Gastrocnemius medialis (tissue), 4 donors: Measurements from ENCODE around the gene TMCC2. TPM values are rescaled to one million over a fixed set of nuclear protein-coding genes. Genes with fewer than 3 reads are reported as not detected.
A peak's percentile ranks its signal among the peaks of the same experiment; 100 is the strongest.

Experiments used
- ATAC-seq, 2 donors: fragments of 150-250 bp; one replicate each; pipeline ENCODE4 v1.9.1; 2016
- DNase-seq, 2 donors: peaks; one replicate each; pipeline ENCODE4 v3.0.0-alpha.2; 2019
- H3K27ac ChIP-seq, 4 donors: fragments of 200-600 bp; sonication (generic); 1 replicate in 1 of 4; 2 replicates in 3 of 4; pipeline ENCODE4 v1.5.1; 2016 to 2018; ENCODE audit warnings: mild to moderate bottlenecking in 2 of 4, moderate library complexity in 1 of 4
- H3K27me3 ChIP-seq, 3 donors: fragments of 200-600 bp; sonication (generic) in 2 of 3; 1 replicate in 1 of 3; 2 replicates in 2 of 3; pipeline versions ENCODE4 v1.5.1 to v1.6.0; 2016 to 2019; ENCODE audit warnings: mild to moderate bottlenecking in 1 of 3, moderate library complexity in 1 of 3
- H3K36me3 ChIP-seq, 2 donors: fragments of 200-600 bp; sonication (generic) in 1 of 2; one replicate each; pipeline ENCODE4 v1.5.1; 2017 to 2018
- H3K4me1 ChIP-seq, 2 donors: fragments of 200-600 bp; sonication (generic) in 1 of 2; one replicate each; pipeline ENCODE4 v1.5.1; 2016 to 2017; ENCODE audit warnings: mild to moderate bottlenecking in 2 of 2
- H3K4me3 ChIP-seq, 4 donors: fragments of 200-600 bp; sonication (generic) in 3 of 4; 1 replicate in 1 of 4; 2 replicates in 3 of 4; pipeline ENCODE4 v1.5.1; 2016 to 2019; ENCODE audit warnings: mild to moderate bottlenecking in 2 of 4
- H3K9me3 ChIP-seq, 3 donors: fragments of 200-600 bp; sonication (generic) in 2 of 3; 1 replicate in 1 of 3; 2 replicates in 2 of 3; pipeline ENCODE4 v1.5.1; 2016 to 2019
- POLR2A ChIP-seq, 2 donors: fragments of 450-650 bp; IDR thresholded peaks; one replicate each; pipeline ENCODE4 v1.6.1; 2017; ENCODE audit warnings: antibody characterized with exemption in 2 of 2, mild to moderate bottlenecking in 2 of 2, moderate library complexity in 2 of 2
- in situ Hi-C, 4 donors: fragments of 200-750 bp; cut with MboI; loops; one replicate each; pipeline versions ENCODE4 v1.15.0 to v1.8.0; 2017; ENCODE audit warnings: low sequenced_read_pairs in 4 of 4
- intact Hi-C: fragments of 100-400 bp; cut with DNase I; formaldehyde crosslinking; loops from one replicate; pipeline ENCODE4 v1.15.1; 2023; ENCODE audit warnings: low total_unique reads
- total RNA-seq, 4 donors: library from RNA; depleted of rRNA; stranded (reverse); fragments of >200 nt; gene quantifications; one replicate each; pipeline versions ENCODE4 v1.1.0 to v1.2.3, GENCODE V29; 2016
- TF ChIP-seq, protein P1 (sequence below), 5 experiments: fragments of 450-650 bp in 3 of 5; fragments of 200-600 bp in 2 of 5; sonication (generic) in 2 of 5; IDR thresholded peaks in 4 of 5; conservative IDR thresholded peaks in 1 of 5; 1 replicate in 4 of 5; 2 replicates in 1 of 5; pipeline ENCODE4 v1.5.1; 2016 to 2019; ENCODE audit warnings: antibody characterized with exemption in 5 of 5, mild to moderate bottlenecking in 3 of 5, moderate library complexity in 3 of 5

Gene TMCC2
- total RNA-seq, 4 donors from 2014 or later, result 1.1 to 7.6 (median 5.6) TPM

GRCh38 chr1:205244384-205244783 is 16.6 kb downstream of the TMCC2 start:
- Histone ChIP-seq H3K27ac (peak overlapping the region in 3 of 4 donors; percentile 5 to 92 (median 91)), H3K4me3 (no peak overlapping the region), H3K9me3 (no peaks in the 10 kb centered on the region), H3K4me1 (peaks cover 93 to 95% of the 10 kb centered on the region in 2 donors), H3K27me3 (no peaks in the 10 kb centered on the region), H3K36me3 (no peaks in the 10 kb centered on the region)
- TF ChIP-seq, protein P1, sequence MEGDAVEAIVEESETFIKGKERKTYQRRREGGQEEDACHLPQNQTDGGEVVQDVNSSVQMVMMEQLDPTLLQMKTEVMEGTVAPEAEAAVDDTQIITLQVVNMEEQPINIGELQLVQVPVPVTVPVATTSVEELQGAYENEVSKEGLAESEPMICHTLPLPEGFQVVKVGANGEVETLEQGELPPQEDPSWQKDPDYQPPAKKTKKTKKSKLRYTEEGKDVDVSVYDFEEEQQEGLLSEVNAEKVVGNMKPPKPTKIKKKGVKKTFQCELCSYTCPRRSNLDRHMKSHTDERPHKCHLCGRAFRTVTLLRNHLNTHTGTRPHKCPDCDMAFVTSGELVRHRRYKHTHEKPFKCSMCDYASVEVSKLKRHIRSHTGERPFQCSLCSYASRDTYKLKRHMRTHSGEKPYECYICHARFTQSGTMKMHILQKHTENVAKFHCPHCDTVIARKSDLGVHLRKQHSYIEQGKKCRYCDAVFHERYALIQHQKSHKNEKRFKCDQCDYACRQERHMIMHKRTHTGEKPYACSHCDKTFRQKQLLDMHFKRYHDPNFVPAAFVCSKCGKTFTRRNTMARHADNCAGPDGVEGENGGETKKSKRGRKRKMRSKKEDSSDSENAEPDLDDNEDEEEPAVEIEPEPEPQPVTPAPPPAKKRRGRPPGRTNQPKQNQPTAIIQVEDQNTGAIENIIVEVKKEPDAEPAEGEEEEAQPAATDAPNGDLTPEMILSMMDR (IDR thresholded peaks at IDR 0.05 in 4 of 5, conservative IDR thresholded peaks at IDR 0.05 in 1 of 5), result no peak
- TF ChIP-seq POLR2A (IDR thresholded peaks at IDR 0.05), result no peak
- intact Hi-C loops (no loop called here), in situ Hi-C loops (no loop called here)
- ATAC-seq (no peak), DNase-seq (no peak)

DNA sequence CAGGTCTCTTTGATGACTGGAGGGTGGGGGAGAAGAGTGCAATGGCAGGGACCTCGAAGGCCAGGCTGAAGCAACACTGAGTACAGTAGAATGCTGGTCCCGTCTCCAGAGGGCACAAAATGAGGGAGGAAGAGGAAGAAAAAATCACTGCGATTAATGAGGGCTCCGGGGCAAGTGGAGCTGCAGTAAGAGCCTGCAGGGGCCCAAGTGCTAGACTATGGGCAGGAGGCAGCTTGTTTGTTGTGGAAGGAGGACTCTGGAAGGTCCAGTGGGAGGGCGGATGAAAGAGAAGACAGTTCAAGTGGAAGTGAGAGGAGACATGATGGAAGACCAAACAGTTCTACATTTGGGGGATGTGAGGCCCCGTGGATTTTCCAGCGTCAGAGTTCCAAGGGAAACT is 17.4 kb downstream of the TMCC2 start:
- in situ Hi-C loops (no loop called here), intact Hi-C loops (no loop called here)
- no peak for TF ChIP-seq POLR2A (IDR thresholded peaks at IDR 0.05)
- TF ChIP-seq, protein P1 (IDR thresholded peaks at IDR 0.05 in 4 of 5, conservative IDR thresholded peaks at IDR 0.05 in 1 of 5), result no peak
- no peaks in the 10 kb centered on the region for H3K27me3 ChIP-seq
- H3K4me1 ChIP-seq, result peaks cover 93 to 95% of the 10 kb centered on the region in 2 donors
- ATAC-seq (no peak), DNase-seq (no peak)
- peak overlapping the region in 3 of 4 donors; percentile 87 to 92 (median 91) for H3K27ac ChIP-seq
- no peaks in the 10 kb centered on the region for H3K9me3 ChIP-seq
- H3K4me3 ChIP-seq, result no peak overlapping the region
- no peaks in the 10 kb centered on the region for H3K36me3 ChIP-seq

- no peak for ATAC-seq
- Histone ChIP-seq H3K9me3 (no peaks in the 10 kb centered on the region), H3K4me1 (peaks cover 94 to 96% of the 10 kb centered on the region in 2 donors), H3K36me3 (no peaks in the 10 kb centered on the region), H3K27me3 (no peaks in the 10 kb centered on the region), H3K4me3 (no peak overlapping the region), H3K27ac (peak overlapping the region; percentile 86 to 92 (median 89))
- DNase-seq, result no peak
- intact Hi-C loops, result loop anchor here (1.0 kb wide), 1 partner anchor 7 kb away; no protein-coding TSS in a partner anchor
- in situ Hi-C loops, result no loop called here
- TF ChIP-seq POLR2A (IDR thresholded peaks at IDR 0.05), result no peak
- TF ChIP-seq, protein P1 (IDR thresholded peaks at IDR 0.05 in 4 of 5, conservative IDR thresholded peaks at IDR 0.05 in 1 of 5), result no peak
These were observed 18.8 kb downstream of the TMCC2 start for GRCh38 chr1:205246351-205247119.

- peak; percentile 85 to 90 for DNase-seq
- H3K27ac ChIP-seq, result peak overlapping the region; percentile 86 to 92 (median 89)
- in situ Hi-C loops, result no loop called here
- no peaks in the 10 kb centered on the region for H3K36me3 ChIP-seq
- no peaks in the 10 kb centered on the region for H3K27me3 ChIP-seq
- H3K4me3 ChIP-seq, result peak overlapping the region in 3 of 4 donors; percentile 4 to 42 (median 19)
- H3K9me3 ChIP-seq, result no peaks in the 10 kb centered on the region
- H3K4me1 ChIP-seq, result peaks cover 94 to 96% of the 10 kb centered on the region in 2 donors
- TF ChIP-seq, protein P1 (IDR thresholded peaks at IDR 0.05 in 4 of 5, conservative IDR thresholded peaks at IDR 0.05 in 1 of 5), result no peak
- TF ChIP-seq POLR2A (IDR thresholded peaks at IDR 0.05), result peak; percentile 15 to 52
- intact Hi-C loops, result loop anchor here (1.0 kb wide), 1 partner anchor 8 kb away; no protein-coding TSS in a partner anchor
- ATAC-seq, result peak; percentile 77 to 79
These were observed 19.6 kb downstream of the TMCC2 start for GRCh38 chr1:205247130-205247921.
